HG03159 (cell line): ENCODE results near the gene STRBP.
"Not testable (repeated sequence)": the region's sequence is repeated elsewhere in the genome, so short reads cannot be mapped to it uniquely, and the experiment has no call there.

Source experiments
- ATAC-seq: cut with Tn5 transposase; IDR thresholded peaks from one replicate; pipeline ENCODE4 v1.9.1; 2021; ENCODE audit warnings: mild to moderate bottlenecking, moderate library complexity; ENCODE audit not compliant: unreplicated experiment

Gene STRBP

DNA sequence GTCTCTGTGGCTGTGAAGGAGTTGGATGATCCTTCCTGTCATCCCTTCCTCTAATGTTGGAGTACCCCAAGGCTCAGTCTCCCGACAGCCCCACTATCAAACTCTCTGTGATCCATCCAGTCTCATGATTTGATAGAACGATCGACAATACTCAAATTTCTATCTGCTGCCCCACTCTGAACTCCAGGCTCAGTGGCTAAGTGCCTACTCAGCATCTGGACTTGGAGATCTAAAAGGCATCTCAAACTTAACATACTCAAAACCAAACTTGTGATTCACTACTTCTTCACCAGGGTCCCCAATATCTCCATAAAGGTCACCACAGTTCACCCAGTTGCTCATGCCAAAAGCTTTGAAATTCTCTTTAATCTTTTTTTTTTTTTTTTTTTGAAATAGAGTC is 15.1 kb upstream of the STRBP start:
- no peak for ATAC-seq

DNA sequence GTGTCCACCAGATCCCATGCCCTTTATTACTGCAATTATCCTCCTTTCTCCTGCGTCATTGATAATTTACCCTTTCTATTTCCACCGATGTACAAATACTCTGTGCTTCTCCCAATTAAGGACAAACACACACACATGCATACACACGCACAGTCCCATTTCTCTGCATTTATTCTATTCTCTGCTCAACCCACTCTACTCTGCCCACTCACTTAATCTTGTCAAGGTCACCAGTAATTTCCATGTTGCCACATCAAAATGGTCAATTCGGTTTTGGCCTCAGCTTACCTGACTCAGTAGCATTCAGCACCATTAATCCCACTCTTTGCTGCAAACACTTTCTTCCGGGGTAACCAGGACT is 14.6 kb upstream of the STRBP start:
- no peak for ATAC-seq

DNA sequence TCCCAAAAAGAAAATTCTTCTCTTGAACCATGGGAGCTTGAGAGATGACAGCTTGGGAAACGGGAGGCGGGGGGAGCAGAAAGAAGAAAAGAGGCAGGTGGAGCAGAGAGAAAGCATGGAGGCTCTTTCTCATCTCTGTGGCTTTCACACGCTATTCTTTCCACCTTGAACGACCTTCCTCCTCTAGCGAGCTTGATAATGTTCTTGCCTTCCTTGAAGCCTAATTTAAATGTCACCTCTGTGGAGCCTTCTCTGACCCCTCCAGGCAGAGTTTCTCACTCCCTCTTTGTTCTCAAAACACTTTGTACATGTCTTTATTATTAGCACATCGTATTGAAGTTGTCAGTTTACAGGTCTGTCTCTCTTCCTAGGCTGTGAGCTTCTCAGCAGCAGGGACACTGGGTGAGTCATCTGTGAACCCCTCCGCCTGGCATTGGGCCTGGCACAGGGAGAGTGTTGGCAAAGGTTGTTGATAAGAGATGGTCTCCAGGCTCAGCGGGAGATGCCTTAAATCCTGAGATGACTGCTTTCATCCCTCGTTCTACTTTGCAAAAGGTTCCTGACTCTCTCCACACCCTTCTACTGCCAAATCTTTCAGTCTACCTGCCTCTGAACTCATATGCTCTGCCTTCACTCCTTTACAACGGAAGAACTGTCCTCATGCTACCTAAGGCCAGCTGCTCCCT is 14.1 kb upstream of the STRBP start:
- ATAC-seq, result no peak

DNA sequence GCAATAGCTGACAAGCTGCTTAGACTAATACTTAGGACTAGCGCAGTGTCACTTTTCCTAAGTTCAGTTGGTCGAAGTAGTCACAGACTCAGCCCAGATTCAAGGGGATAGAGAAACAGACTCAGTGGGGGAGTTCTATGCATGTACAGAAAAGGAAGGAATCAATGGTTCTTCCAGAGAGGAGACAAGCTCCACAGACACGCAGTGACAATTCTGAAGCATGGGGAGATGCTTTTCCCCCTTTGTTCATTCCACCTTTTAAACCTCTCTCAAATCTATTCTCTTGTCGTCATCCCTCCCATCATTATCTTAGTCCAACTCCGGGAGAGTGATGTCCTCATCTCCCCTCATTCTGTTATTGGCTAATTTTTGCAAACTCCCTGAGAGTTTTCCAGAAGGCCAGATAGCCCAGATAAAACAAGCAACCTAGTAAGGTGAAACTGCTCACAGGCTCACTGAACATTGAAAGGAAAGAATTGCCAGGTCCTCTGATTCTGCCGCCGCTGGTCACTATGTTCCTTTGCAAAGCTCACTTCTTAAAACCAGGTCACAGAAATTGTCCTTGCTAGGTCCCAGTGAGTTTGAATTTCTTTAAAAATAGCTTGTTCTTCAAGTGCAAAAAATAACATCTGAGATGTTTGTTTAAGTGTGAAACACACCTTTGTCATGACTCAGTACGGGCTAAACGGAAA is 13.4 kb upstream of the STRBP start:
- no peak for ATAC-seq

DNA sequence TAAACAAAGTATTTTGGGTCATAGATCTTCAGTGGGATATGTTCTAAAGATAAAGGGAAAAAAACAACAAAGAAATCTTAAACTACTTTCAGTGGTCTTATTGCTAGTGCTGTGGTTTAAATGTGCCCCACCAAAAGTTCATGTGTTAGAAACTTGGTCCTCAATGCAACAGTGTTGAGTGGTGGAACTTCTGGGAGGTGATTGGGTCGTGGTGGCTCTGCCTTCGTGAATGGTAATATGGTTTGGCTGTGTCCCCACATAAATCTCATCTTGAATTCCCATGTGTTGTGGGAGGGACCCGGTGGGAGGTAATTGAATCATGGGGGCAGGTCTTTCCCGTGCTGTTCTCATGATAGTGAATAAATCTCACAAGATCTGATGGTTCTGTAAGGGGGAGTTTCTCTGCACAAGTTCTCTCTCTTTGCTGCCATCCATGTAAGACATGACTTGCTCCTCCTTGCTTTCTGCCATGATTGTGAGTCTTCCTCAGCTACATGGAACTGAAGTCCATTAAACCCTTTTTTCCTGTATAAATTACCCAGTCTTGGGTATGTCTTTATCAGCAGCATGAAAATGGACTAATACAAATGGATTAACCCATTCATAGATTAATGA is 10.6 kb upstream of the STRBP start:
- ATAC-seq, result not testable (repeated sequence)

DNA sequence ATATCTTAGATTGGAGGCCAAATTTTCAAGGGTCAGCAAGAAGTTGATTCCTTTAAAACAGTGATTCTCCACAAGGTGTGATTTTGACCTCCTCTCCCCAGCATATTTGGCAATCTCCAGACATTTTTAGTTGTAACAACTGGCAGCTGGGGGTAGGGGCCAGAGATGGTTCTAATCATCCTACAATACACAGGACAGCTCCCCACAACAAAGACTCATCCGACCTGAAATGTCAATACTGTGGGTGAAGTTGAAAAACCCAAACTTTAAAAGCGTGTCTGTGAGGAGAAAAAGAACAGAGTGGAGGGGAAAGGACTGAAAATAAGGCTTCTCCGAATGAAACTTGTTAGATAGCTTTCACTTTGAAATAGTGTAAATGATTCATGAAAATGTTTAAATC is 10.0 kb upstream of the STRBP start:
- ATAC-seq, result no peak

DNA sequence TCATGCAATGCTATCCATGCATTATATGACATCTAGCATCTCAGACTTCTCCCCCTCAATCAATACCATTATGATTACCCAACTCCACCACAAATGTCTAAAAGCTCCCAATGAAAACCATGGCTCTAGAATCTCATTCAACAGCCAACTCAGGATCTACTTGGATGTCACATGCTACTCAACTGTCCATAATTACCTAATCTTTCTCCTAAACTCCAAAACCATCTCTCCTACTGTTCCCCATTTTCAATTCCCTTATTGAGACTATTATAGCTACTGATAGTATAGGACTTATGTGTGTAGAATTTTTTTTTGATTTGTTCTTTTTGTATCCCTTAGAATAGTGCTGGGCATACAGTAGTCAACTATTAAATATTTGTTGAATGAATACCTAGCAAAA is 8.2 kb upstream of the STRBP start:
- ATAC-seq, result no peak

DNA sequence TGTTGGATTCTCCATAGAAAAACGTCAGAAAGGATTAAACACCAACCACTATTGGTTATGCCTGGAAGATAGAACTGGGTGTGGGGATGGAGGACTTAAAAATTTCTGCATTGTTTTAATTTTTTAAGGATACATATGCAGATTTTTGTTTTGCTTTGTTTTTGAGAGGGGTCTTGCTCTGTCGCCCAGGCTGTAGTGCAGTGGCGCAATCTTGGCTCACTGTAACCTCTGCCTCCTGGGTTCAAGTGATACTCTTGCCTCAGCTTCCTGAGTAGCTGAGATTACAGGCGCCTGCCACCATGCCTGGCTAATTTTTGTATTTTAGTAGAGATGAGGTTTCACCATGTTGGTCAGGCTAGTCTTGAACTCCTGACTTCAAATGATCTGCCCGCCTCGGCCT is 2.7 kb upstream of the STRBP start:
- not testable (repeated sequence) for ATAC-seq

DNA sequence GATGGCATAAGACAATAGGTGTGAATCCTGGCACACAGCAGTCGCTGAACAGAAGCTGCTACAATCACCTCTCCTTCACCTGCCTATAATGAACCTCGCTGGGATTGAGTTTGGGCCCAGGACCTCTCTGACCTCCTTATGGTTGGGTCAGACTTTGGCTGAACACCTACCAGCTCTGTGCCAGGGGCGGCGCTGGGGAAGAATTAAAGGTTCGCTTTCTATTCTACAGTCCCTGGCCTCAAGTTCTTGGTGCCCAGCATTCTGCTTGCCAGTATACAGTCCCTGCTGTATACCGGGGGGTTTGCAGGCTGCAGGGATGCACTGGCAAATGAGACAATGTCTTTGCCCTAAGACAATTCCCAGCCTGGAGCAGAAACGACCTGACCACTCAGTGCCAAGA is 895 bp upstream of the STRBP start:
- ATAC-seq, result no peak

DNA sequence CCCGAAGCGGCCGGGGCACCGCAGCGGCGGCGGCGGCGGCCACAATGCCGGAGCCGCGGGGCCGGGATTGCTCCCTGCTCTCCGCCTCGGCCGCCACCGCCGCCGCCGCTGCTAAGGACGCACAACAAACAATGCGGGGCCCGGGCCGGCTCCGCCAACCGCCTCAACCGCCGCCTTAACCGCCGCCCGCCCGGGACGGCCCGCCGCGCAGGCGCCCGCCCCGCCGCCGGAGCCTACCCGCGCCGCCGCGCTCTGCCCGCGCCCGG is 254 bp downstream of the STRBP start:
- no peak for ATAC-seq

DNA sequence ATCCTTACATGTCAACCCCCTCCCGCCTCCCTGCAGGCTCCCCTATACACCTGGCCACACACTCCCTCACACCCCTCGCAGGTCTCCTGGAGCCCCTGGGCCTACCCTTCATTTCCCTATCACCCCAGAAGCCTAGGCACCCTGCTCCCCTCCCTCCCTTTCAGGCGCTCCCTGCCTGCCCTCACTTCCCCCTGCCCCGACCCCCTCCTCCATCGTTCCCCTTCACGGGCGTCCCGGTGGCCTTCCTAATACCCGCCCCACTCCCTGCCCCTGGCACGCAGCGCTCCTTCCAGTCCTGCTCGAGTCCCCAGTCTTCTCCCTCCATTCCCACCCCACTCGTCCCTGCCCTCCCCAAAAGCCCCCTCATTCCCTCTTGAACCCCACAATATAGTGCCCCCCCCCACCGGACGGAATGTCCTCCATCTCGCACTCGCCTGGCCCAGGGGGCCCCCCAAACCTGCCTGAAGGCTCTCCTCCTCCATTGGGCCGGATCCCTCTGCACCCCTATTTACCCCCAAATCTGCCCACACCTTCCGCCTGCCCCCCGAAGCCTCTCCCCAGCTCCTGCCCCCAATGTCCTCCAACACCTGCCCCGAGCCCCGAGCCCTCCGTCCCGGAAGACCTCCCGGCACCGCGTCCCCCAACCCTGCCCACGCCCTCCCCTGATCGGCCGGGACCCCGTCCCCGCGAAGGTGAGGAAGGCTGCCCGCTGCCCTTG is 746 bp downstream of the STRBP start:
- ATAC-seq, result no peak

DNA sequence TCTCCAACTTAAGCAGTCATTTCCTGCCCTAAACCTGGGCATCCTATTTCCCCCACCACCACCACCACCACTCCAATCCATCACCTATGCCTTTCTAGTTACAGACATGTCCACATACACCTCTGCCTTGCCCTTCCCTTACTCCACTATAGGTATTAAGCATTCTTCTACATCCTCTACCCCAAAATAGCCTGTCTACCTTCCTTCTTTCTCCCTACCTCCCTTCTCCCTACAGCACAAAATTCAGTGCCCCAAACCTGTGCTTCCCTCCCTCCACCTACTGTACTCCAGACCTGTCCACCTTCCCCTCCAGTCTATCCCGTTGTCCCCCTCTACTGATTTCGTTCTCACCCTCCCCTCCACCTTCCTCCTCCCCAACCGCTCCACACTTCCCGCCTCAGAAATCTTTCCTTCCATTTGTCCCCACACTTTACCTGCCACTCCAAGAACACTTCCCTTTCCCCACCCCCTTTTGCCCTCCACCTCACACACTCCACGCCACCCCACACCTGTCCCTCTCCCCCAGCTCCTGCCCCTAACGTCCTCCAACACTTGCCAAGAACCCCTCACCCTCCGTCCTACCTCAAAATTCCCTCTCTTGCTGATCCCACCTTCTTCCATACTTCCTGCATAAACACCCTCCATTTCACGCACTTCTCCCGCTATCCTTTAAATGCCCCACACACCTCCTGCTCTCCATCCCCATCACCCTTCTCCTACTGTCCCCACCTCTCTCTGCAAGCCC is 1.6 kb downstream of the STRBP start:
- no peak for ATAC-seq

DNA sequence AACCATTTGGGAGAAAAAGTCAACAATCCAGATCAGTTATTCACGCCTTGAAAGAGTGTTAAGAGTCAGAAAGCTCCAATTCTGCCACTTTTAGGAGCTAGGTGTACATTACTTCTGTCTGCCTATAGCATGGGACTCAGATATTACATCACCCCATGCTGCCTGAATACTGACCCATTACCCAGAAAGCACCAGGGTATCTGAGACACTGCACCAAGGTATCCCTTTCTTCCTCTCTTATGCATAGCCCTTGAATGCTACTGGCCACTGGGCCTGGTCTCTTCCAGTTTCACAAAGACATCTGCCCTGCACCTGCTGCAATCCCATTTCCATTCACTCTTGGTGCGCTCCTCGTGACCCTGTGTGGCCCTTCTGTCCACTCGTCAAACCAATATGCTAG is 2.6 kb downstream of the STRBP start:
- ATAC-seq, result no peak

DNA sequence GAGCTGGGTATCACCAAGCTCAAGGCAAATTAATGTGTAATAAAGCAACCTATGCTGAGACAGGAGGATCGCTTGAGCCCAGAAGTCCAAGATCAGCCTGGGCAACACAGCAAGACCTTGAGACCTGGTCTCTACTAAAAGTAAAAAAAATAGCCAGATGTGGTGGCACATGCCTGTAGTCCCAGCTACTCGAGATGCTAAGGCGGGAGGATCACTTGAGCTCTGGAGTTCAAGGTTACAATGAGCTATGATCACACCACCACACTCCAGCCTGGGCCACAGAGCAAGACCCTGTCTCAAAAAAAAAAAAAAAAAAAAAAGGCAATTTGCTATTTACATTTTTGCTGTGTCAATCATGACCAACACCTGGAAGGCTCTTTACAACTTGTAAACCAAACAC is 5.2 kb downstream of the STRBP start:
- ATAC-seq, result no peak

DNA sequence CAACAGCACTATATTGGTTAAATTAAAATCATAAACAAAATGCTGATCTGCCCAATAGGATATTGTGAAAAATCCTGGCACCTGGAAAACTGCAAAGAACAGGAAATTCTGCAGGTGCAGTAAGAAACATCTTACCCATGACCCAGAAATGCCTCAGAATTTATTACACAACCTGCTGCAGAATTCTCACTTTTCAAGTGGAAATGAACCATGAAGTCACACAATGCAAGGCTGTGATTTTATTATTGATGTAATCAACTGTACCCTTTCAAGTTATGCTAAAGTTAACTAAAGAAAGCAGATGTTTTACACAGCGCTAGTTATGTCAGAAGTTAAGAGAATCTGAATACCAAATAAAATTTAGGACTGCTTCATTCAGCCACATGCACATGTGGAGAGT is 6.0 kb downstream of the STRBP start:
- no peak for ATAC-seq

DNA sequence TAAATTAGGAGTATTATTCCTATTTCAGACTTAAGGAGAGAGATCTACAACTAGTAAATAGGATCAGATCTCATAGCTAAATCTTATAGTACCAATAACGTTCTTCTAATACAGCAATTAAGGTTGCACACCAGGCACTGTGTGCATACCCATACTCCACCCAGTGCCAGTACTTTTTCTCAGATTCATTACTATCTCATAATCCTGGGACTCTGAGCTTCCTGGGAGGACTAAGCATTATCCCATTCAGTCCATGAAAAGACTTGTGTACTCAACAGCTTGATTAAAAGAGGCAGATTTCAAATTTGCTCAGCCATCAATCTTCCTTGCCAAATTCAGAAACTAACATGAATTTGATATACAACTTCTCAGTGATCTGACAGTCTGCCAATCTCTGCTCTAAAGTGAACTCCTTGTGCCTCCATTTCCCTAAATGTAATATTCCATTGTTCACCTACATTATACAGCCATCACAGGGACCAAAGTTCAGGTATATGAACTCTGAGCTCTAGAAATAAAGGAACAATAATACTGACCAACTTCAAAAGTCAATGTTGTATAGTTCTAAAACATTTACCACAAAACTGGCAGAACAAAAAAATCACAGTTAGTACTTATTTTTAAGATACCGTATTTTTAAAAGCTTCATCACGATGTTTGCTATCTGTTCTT is 7.2 kb downstream of the STRBP start:
- no peak for ATAC-seq

DNA sequence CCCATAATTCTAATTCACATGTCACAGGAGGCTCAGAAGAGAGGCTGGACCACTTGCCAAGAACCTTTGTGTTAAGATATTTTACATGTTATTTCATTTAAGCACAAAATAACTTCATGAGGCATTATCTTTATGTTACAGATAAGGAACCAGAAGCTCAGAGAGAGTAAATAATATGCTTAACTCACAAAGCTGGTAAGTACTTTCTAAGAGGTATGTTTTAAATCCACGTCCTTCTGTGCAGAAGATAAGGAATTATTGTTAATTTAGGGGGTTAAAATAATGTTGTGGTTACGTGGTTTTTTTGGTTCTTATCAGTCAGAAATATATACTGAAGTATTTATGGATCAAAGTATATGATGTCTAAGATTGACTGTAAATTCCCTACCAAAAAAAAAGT is 8.0 kb downstream of the STRBP start:
- ATAC-seq, result no peak

DNA sequence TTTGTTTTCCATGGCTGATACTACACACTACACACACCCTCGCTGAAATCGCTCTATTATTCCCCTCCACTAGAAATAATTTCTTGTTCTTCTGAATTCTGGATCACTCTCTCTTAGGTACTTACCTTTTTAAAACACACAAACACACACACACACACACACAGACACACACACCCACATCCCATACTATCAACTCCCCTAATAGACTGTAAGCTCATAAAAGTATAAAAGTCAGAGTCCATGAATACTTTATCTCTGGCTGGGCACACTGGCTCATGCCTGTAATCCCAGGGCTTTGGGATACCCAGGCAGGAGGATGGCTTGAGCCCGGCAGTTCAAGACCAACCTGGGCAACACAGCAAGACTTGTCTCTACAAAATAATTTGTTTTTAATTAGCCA is 11.1 kb downstream of the STRBP start:
- no peak for ATAC-seq

DNA sequence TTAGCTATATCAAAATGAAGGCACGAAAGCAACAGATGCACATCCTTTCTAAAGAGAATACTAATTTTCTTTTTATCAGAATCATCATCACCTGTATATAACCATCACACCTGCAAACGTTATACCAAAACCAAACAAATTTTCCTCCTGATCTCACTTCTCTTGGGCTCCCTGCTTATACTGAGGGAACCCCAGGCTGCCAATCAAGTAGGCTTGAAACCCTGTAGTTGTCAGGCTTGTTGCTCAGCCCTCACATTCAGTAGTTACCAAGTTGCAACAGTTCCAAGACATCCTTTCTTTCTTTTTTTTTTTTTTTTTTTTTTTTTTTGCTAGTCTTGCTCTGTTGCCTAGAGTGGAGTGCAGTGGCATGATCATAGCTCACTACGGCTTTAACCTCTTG is 12.7 kb downstream of the STRBP start:
- ATAC-seq, result no peak

DNA sequence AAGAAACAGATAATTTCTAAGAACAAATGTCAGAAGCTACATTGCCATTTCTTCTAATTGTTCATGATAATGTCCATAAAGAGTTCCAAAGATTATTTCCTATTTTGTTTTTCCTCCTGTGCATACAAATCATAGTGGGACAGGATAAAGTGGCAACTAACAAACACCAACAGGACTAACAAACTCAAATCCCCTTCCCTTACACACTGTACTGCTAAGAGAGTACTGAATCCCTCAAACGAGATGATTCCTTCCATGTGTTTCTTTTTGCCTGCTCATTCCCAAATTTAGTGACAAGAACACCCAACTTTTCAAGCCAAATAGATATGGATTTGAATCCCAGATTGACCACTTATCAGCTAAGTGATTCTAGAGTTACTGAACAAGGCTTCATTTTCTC is 15.2 kb downstream of the STRBP start:
- no peak for ATAC-seq

DNA sequence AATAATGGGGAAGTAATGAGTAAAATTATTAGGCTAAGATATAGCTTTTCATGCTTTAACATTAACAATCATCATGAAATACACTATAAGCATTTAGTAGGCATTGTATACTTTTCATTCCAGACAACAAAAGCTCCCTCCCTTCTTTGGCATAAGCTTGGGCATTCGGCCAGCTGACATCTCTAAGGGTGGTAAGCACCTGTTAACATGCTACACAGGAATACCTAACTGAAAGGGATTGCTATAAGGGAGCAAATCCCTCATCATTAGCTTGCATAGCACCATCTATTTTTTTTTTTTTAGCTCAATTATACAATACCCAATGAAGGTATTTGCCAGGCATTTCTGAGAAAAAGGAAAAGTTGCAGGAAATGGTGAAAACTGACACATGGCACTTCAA is 16.6 kb downstream of the STRBP start:
- no peak for ATAC-seq
